ENCODE measurements around the gene TTLL7. TPM values are rescaled to one million over a fixed set of nuclear protein-coding genes. Genes with fewer than 3 reads are reported as not detected.

The TTLL7 gene
- total RNA-seq, 1 experiment from 2014 or later = 6.6 TPM

DNA sequence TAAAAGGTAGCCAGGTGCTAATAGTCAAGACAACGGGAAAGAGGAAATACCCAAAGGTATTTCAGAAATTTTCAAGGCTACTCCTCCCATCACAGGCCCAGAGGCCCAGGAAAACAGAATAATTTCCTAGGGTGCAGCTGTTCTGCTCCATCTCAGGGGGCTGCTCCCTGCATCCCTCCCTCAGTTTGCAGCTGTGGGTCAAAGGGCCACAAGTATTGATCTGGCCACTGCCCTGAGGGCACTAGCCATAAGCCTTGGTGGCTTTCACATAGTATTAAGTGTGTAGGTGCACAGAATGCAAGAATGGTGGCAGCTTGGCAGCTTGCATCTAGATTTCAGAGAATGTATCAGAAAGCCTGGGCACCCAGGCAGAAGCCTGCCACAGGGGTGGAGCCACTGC, 179.5 kb downstream of the TTLL7 start:
- H4K8ac ChIP-seq (replicated peaks; ENCODE audit: insufficient read length, low read depth, low read length) = no peak overlapping the region
- H2AFZ ChIP-seq (ENCODE audit: low read length) = no peak overlapping the region
- H2BK15ac ChIP-seq (ENCODE audit: low read depth, low read length) = no peak overlapping the region
- H3K4ac ChIP-seq (ENCODE audit: low read depth, low read length) = no peak overlapping the region
- Mint-ChIP-seq H3K27me3 (ENCODE audit: low read depth) (no peaks in the 10 kb centered on the region), H3K4me1 (peaks cover 3 to 4% of the 10 kb centered on the region in 2 experiments; a peak in 2 of 4 replicates), H3K4me3 (no peak overlapping the region), H3K36me3 (ENCODE audit: insufficient read depth in 1 of 3, low read depth in 3 of 3) (no peaks in the 10 kb centered on the region), H3K9me3 (no peaks in the 10 kb centered on the region; a peak in 1 of 5 replicates), H3K27ac (no peak overlapping the region)
- no peak overlapping the region for H3K56ac ChIP-seq (ENCODE audit: insufficient read length, low read depth, low read length)
- no peaks in the 10 kb centered on the region for H3K27me3 ChIP-seq (ENCODE audit: insufficient read depth, low read length)
- H3K79me1 ChIP-seq (ENCODE audit: insufficient read depth, low read depth, low read length, poor library complexity, severe bottlenecking) = no peaks in the 10 kb centered on the region
- no peak overlapping the region for H3K9ac ChIP-seq (ENCODE audit: extremely low read depth, insufficient read length, low read length)
- no peak overlapping the region for H2BK120ac ChIP-seq (ENCODE audit: low read depth, low read length, poor library complexity, severe bottlenecking)
- H3K14ac ChIP-seq (ENCODE audit: insufficient read depth, low read length) = no peak overlapping the region
- no peak for DNase-seq
- no peak overlapping the region for H2BK20ac ChIP-seq (ENCODE audit: low read depth, low read length, poor library complexity, severe bottlenecking)
- no peaks in the 10 kb centered on the region for H3K79me2 ChIP-seq (ENCODE audit: insufficient read depth, low read length)
- no peak overlapping the region for H2BK12ac ChIP-seq (ENCODE audit: insufficient read length, low read depth, low read length)
- TF ChIP-seq, protein P1, sequence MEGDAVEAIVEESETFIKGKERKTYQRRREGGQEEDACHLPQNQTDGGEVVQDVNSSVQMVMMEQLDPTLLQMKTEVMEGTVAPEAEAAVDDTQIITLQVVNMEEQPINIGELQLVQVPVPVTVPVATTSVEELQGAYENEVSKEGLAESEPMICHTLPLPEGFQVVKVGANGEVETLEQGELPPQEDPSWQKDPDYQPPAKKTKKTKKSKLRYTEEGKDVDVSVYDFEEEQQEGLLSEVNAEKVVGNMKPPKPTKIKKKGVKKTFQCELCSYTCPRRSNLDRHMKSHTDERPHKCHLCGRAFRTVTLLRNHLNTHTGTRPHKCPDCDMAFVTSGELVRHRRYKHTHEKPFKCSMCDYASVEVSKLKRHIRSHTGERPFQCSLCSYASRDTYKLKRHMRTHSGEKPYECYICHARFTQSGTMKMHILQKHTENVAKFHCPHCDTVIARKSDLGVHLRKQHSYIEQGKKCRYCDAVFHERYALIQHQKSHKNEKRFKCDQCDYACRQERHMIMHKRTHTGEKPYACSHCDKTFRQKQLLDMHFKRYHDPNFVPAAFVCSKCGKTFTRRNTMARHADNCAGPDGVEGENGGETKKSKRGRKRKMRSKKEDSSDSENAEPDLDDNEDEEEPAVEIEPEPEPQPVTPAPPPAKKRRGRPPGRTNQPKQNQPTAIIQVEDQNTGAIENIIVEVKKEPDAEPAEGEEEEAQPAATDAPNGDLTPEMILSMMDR (conservative IDR thresholded peaks at IDR 0.05) = no peak
- no peak overlapping the region for H3K27ac ChIP-seq (ENCODE audit: insufficient read length, low read depth, low read length)
- H4K20me1 ChIP-seq (ENCODE audit: control insufficient read depth, insufficient read depth, insufficient read length) = no peaks in the 10 kb centered on the region
- no peak overlapping the region for H2BK5ac ChIP-seq (ENCODE audit: insufficient read length, low read length)
- WGBS (ENCODE audit: extremely low coverage, insufficient read length, low lambda C conversion rate) = no CpG with 5 or more reads among the region's 1 CpG
- no peaks in the 10 kb centered on the region for H3K9me3 ChIP-seq (ENCODE audit: control insufficient read depth, low read depth, low read length)
- H3K23ac ChIP-seq (ENCODE audit: insufficient read length, low read depth, low read length) = no peak overlapping the region
- no peak overlapping the region for H3K18ac ChIP-seq (ENCODE audit: insufficient read length, low read depth, low read length)
- H3K4me2 ChIP-seq (ENCODE audit: insufficient read depth, insufficient read length, low read length) = no peak overlapping the region
- H3K23me2 ChIP-seq (ENCODE audit: insufficient read length, low read depth, low read length, poor library complexity, severe bottlenecking) = no peaks in the 10 kb centered on the region
- no peak overlapping the region for H4K5ac ChIP-seq (ENCODE audit: insufficient read length, low read depth, low read length)
- H3K4me1 ChIP-seq (ENCODE audit: insufficient read depth, low read length) = no peaks in the 10 kb centered on the region
- no peak overlapping the region for H4K91ac ChIP-seq (ENCODE audit: insufficient read length, low read depth, low read length)
- H2AK5ac ChIP-seq (ENCODE audit: insufficient read length, low read length) = no peak overlapping the region
- H3T11ph ChIP-seq (ENCODE audit: low read length) = no peak overlapping the region
